Activated CD8-positive, alpha-beta memory T cell treated with anti-CD3 and anti-CD28 coated beads for 24 hours (primary cell): ENCODE data around the gene FBXW7.

Experiments used
- DNase-seq: peaks from one replicate; pipeline ENCODE4 v3.0.0-alpha.2; 2020

The FBXW7 gene

GRCh38 chr4:152273343-152273742 lies 262.5 kb downstream of the FBXW7 start:
- no peak for DNase-seq
